Frontal cortex (tissue), 4 donors: ENCODE results near the gene COX6A2. TPM values are rescaled to one million over a fixed set of nuclear protein-coding genes. Genes with fewer than 3 reads are reported as not detected.

Experiments
- DNase-seq, 2 donors: peaks; one replicate each; pipeline ENCODE4 v3.0.0; 2012; ENCODE audit warnings: low spot score in 2 of 2
- FAIRE-seq: peaks from 2 replicates; lab custom pipeline; 2012; peaks lifted over from hg19 to GRCh38; lab: Jason Lieb, UNC
- total RNA-seq: library from RNA; depleted of rRNA; stranded (reverse); fragments of >200 nt; gene quantifications from one replicate; pipeline ENCODE4 v1.2.3, GENCODE V29; 2014
- donor health status: control.
- donor health status: control.
- donor health status: control.

The COX6A2 gene
- total RNA-seq, 1 donor from 2014 or later, result not detected

DNA sequence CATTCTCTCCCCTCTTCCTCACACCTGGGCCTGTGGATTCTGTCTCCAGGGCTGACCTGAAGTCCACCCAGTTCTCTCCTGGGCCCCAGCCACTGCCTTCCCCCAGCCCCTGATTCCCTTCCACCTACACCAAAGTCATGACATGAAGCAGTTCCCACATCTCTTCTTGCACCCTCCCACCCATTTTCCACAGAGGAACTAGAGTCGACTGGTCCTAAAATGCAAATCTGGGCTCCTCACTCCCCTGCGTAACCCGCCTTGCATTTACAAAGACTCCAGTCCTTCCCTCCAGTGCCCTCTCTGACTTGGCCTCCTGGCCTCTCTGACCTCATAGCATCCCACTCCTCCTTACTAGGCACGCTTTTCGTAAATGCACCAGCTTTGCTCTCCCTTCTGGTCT, 14.8 kb downstream of the COX6A2 start:
- FAIRE-seq (no peak), DNase-seq (no peak)

DNA sequence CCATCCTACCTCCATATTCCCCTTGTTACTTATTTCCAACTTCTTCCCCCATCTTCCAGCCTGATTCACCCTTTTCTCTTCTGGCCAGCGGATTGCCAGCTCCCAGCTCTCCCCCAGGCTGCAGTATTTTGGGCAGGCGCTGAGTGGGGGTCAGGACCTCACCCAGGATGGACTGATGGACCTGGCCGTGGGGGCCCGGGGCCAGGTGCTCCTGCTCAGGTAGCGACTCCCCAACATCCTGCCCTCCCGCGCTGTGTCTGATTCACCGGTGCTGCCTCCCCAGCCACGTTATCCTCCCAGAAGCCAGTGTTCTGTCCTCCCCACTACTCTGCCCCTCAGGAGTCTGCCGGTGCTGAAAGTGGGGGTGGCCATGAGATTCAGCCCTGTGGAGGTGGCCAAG, 15.4 kb downstream of the COX6A2 start:
- FAIRE-seq, result no peak
- DNase-seq, result no peak

DNA sequence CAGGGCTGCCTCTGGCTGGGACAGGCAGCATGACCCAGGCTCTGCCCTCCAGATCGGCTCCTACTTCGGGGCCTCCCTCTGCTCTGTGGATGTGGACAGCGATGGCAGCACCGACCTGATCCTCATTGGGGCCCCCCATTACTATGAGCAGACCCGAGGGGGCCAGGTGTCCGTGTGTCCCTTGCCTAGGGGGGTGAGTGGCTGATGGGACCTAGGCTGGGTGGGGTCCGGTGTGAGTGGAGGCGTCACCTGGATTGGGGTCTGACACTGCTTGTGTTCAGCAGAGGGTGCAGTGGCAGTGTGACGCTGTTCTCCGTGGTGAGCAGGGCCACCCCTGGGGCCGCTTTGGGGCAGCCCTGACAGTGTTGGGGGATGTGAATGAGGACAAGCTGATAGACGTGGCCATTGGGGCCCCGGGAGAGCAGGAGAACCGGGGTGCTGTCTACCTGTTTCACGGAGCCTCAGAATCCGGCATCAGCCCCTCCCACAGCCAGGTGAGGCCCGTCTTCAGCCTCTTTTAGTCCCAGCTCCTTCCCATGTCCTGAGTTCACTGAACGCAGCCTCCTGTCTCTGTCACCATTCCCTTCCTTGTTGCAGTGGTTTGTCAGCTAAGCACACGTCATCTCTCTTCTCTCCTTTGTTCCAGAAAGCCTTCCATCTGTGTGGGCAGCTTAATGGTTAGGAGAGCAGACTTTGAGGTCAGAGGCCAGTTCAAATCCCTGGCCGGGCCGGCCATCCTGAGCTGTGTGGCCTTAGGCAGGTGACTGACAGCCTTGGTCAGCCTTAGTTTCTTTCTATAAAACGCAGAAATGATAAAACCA, 16.9 kb downstream of the COX6A2 start:
- DNase-seq (no peak), FAIRE-seq (no peak)

DNA sequence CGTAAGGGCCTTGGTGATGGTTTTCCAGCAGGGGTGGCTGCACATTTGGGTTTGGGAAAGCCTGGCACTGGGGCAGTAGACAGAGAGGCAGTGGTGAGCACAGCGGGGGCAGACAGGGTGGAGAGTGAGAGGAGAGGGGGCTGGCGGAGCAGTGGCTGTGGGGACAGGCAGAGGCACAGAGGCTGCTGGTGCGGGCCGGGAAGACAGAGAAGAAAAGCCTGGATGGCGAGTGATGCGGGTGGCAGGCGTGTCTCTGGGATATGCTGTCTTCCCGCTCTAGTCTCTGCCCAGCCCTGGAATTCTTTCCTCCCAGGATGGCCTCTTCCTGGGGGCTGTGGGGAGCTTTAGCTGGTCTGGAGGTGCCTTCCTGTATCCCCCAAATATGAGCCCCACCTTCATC, 18.1 kb downstream of the COX6A2 start:
- FAIRE-seq (no peak), DNase-seq (no peak)

DNA sequence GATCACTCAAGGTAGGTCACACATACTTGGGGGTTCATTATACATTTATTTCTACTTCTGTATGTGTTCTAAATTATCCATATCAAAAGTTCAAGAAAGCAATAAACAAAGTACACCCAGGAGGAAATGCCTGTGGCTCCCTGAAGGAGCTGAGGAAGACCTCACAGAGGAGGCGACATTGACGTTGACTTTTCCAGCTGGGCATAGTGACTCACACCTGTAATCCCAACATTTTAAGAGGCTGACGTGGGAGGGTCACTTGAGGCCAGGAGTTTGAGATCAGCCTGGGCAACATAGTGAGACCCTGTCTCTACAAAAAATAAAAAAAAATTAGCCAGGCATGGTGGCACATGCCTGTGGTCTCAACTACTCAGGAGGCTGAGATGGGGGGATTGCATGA, 18.7 kb downstream of the COX6A2 start:
- FAIRE-seq, result no peak
- no peak for DNase-seq

DNA sequence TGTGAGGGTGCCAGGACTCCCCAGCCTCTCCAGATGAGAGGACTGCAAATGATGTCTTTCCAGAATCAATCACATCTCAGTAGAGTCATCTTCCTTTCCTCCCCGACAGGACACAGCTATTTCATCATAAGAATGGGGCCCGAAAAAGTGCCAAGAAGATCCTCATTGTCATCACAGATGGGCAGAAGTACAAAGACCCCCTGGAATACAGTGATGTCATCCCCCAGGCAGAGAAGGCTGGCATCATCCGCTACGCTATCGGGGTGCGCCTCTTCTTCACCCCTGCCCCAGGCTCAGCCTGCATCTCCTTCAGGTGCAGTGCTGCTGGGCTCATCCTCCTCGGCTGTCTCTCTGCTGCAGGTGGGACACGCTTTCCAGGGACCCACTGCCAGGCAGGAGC, 20.8 kb downstream of the COX6A2 start:
- DNase-seq (no peak), FAIRE-seq (no peak)

GRCh38 chr16:31404353-31405064, 23.7 kb downstream of the COX6A2 start:
- FAIRE-seq, result no peak
- no peak for DNase-seq

DNA sequence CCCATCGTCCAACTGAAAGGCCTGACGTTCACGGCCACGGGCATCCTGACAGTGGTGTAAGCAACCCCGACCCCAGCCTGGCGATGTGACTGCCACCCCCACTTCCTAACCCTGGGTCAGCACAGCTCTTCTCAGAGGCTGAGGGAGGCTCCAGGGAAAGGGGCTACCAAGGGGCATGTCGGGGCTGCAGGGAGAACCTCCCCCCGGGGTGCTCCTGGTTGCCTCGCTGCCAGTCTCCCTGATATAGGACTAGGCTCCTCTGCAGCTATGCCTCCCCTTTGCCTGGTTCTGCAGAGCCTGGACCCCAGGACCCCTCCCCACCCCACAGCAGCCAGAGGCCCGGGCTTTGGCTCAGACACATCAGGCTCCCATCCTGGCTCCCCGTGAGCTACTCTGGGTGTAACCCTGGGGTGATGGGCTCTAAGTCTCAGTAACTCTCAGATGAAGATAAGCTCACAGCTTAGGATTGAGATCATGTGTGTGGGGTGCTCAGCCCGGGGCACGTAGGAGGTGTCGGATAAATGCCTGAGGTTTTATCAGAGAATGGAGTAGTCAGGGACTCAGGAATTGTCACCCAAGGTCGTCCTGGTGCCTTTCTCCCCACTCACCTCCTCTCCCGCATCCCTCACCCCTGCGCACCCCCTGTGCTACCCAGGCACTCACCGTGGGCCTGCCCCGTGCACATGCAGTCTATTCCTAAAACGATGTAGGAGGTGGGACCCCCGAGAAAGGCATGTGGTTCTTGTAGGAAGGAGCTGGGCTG, 24.4 kb downstream of the COX6A2 start:
- FAIRE-seq (no peak), DNase-seq (no peak)

GRCh38 chr16:31402687-31403086, 25.5 kb downstream of the COX6A2 start:
- FAIRE-seq, result no peak
- DNase-seq, result no peak

DNA sequence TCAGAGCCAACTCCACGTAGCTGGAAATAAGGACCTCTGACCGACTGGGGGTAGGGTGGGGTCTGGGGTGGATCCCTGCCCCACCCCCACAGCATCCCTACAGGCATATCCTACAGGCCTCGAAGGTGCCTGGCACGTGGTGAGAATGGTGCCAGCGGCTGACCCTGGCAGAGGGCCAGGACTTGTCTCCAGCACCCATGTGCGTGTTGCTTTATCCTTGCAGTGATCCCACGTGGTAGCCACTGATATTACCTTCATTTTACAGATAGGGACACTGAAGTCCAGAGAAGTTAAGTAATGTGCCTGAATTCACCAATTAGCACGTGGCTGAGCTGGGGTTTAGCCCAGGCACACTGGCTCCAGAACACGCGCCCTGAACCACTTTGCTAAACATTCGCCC, 26.7 kb downstream of the COX6A2 start:
- no peak for DNase-seq
- FAIRE-seq, result no peak

DNA sequence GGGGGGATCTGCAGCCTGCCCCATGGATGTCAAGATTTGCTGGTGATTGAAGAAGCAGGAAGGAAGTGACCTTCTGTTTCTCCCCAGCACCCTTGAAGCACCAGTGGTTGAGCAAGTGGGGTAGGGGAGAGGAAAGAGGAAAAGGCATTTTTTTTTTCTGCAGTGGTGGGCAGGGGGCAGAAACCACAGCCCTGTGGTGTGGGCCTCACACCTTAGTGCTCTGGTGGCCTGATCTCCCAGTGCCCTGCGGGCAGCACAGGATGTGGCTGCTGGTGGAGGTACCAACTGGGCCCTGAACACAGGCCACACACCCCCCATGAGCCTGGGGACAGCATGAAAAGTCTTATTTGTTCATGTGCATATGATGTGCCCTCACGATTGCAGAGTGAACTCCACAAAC, 28.0 kb downstream of the COX6A2 start:
- FAIRE-seq (no peak), DNase-seq (no peak)

GRCh38 chr16:31397701-31398100, 30.5 kb downstream of the COX6A2 start:
- no peak for DNase-seq
- no peak for FAIRE-seq

GRCh38 chr16:31397096-31397660, 31.0 kb downstream of the COX6A2 start:
- DNase-seq (no peak), FAIRE-seq (no peak)

GRCh38 chr16:31395647-31396046, 32.5 kb downstream of the COX6A2 start:
- DNase-seq (no peak), FAIRE-seq (no peak)

- DNase-seq, result no peak
- no peak for FAIRE-seq
Measured at GRCh38 chr16:31393056-31393455, 35.1 kb downstream of the COX6A2 start, which contains the start of gene ITGAD. Gene ITGAD (plus strand): TSS chr16:31393335. CDS start chr16:31393361, 26 bp downstream.

- DNase-seq (no peak), FAIRE-seq (no peak)
Measured at GRCh38 chr16:31390504-31391041, 37.6 kb downstream of the COX6A2 start.

DNA sequence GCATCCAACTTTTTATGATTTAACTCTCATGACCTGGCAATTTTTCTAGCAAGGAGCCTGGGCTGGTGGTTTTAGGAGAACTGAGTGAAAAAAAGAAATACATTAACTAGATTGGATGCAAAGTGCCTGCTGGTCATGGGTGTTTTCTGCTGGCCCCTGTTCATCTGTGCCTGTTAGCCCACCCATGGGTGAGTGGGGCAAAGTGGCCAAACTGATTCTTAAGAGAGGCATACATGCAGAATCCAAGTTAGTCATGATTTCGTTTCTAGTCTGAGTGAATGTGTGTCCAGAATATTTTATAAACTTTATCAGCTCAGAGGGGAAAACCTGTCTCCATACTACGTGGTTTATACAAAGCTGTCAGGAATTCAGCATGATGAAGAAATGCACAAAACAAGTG, 39.6 kb downstream of the COX6A2 start:
- FAIRE-seq, result no peak

GRCh38 chr16:31386157-31386984, 41.8 kb downstream of the COX6A2 start:
- DNase-seq (no peak), FAIRE-seq (no peak)

More for the DNA sequence above, 39.6 kb downstream of the COX6A2 start:
- DNase-seq, result no peak

DNA sequence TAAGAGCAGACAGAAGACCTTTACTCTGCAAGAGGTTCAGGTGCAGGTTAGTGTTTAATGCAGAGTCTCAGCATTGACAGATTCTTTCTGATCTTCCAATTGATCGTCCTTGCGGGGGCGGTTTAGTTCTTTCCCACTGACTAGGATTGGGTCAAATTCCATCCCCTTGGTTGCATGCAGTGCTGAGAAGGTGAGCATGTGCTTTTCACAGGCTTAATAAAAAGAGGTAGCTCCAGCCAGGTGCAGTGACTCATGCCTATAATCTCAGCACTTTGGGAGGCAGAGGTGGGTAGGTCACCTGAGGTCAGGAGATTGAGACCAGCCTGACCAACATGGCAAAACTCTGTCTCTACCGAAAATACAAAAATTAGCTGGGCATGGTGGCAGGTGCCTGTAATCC, 42.5 kb downstream of the COX6A2 start:
- FAIRE-seq (no peak), DNase-seq (no peak)
